Bronchial epithelial cell (primary cell): Measurements from ENCODE around the gene LAMTOR4. TPM values are rescaled to one million over a fixed set of nuclear protein-coding genes. Genes with fewer than 3 reads are reported as not detected.

Source experiments
- DNase-seq: peaks from one replicate; pipeline ENCODE4 v3.0.0-alpha.2; 2010; ENCODE audit warnings: low read depth
- FAIRE-seq: peaks from 2 replicates; lab custom pipeline; 2011; peaks lifted over from hg19 to GRCh38; lab: Jason Lieb, UNC
- H3K27me3 ChIP-seq: 2 replicates; pipeline ENCODE4 v1.5.1; 2011; ENCODE audit warnings: low read length; ENCODE audit not compliant: control insufficient read depth, insufficient read depth
- H3K36me3 ChIP-seq: 2 replicates; pipeline ENCODE4 v1.5.1; 2011; ENCODE audit warnings: low read length; ENCODE audit not compliant: control insufficient read depth, insufficient read depth
- H3K4me3 ChIP-seq: 2 replicates; pipeline ENCODE4 v1.5.1; 2011; ENCODE audit warnings: mild to moderate bottlenecking, low read depth, low read length, control low read depth
- CTCF ChIP-seq: IDR thresholded peaks from 2 replicates; pipeline ENCODE4 v1.5.1; 2011; ENCODE audit warnings: mild to moderate bottlenecking, moderate library complexity, low read length, control low read depth, inconsistent platforms; ENCODE audit not compliant: insufficient read depth, severe bottlenecking
- total RNA-seq: library from RNA; depleted of rRNA; stranded (reverse); fragments of >200 nt; gene quantifications from 2 replicates; pipeline ENCODE4 v1.2.1, GENCODE V29; 2014

The LAMTOR4 gene
- total RNA-seq, 1 donor from 2014 or later = 82.7 TPM

- FAIRE-seq = no peak
- Histone ChIP-seq H3K4me3 (peak overlapping the region; percentile 78), H3K36me3 (peaks cover 22% of the 10 kb centered on the region), H3K27me3 (no peaks in the 10 kb centered on the region)
- peak; percentile 78 for DNase-seq
- TF ChIP-seq CTCF = peak; percentile 37
Observed at GRCh38 chr7:100157334-100158228, 8.9 kb downstream of the LAMTOR4 start.

- FAIRE-seq (no peak), DNase-seq (peak; percentile 60)
- Histone ChIP-seq H3K36me3 (peaks cover 20% of the 10 kb centered on the region), H3K27me3 (no peaks in the 10 kb centered on the region), H3K4me3 (peak within 1 kb of the TSS; percentile 78)
- no peak for TF ChIP-seq CTCF
Observed at GRCh38 chr7:100158229-100159098, 9.7 kb downstream of the LAMTOR4 start, which contains the start of gene TRAPPC14. TRAPPC14 (minus strand) TSS chr7:100158723; CDS start chr7:100158499, 224 bp downstream.

GRCh38 chr7:100159099-100159623 is 10.4 kb downstream of the LAMTOR4 start:
- FAIRE-seq (no peak), DNase-seq (no peak)
- no peak for TF ChIP-seq CTCF
- Histone ChIP-seq H3K27me3 (no peaks in the 10 kb centered on the region), H3K36me3 (peaks cover 17% of the 10 kb centered on the region), H3K4me3 (peak overlapping the region; percentile 78)

GRCh38 chr7:100160067-100160466 is 11.3 kb downstream of the LAMTOR4 start:
- DNase-seq = no peak
- FAIRE-seq = no peak
- no peaks in the 10 kb centered on the region for H3K27me3 ChIP-seq
- peaks cover 13% of the 10 kb centered on the region for H3K36me3 ChIP-seq
- TF ChIP-seq CTCF = no peak
- no peak overlapping the region for H3K4me3 ChIP-seq

GRCh38 chr7:100163006-100163531 is 14.4 kb downstream of the LAMTOR4 start:
- FAIRE-seq = no peak
- TF ChIP-seq CTCF = no peak
- H3K4me3 ChIP-seq = no peak overlapping the region
- peak; percentile 83 for DNase-seq
- no peaks in the 10 kb centered on the region for H3K27me3 ChIP-seq
- no peaks in the 10 kb centered on the region for H3K36me3 ChIP-seq
